Heart left ventricle (tissue), 13 donors: Measurements from ENCODE around the gene NMT2.

ENCODE experiments used
- CTCF ChIP-seq, 12 donors: fragments of 200-600 bp; sonication (generic) in 4 of 12; IDR thresholded peaks; one replicate each; pipeline versions ENCODE4 v1.5.0 to v1.8.0; 2018 to 2022; ENCODE audit warnings: antibody characterized with exemption in 12 of 12, mild to moderate bottlenecking in 5 of 12
- POLR2A ChIP-seq, 2 donors: fragments of 450-650 bp; IDR thresholded peaks; one replicate each; pipeline ENCODE4 v1.6.1; 2017; ENCODE audit warnings: antibody characterized with exemption in 2 of 2, mild to moderate bottlenecking in 2 of 2, moderate library complexity in 2 of 2
- donor health status: ischemic (EF 13 %, LVEDD 7.1; RV severe dilation, severe dysfunction).
- donor health status: DM: no; HTN: yes; CAD: no.
- donor health status: DM: no; HTN: no; CAD: no.
- donor health status: ischemic (EF 25% LVEDD 6.9; RV normal size, moderate dysfunction).
- donor health status: ischemic (EF 25% LVEDD 5.7; RV mildly dilated, moderate dysfunction).
- donor health status: ischemic (EF 35%, LVEDD 5.7; RV mildly dilated, moderate dysfunction).
- donor health status: nonischemic (EF 11% LVEDD 7.7; RV severe dilation, severe dysfunction).
- donor health status: DM: yes; HTN: yes; CAD: no.
- donor health status: PGD.
- donor health status: ischemic (EF 29% LVEDD 5.4; RV normal size, mild dysfunction).
- donor health status: nonischemic (EF 23%, LVEDD 6.1; RV moderate dilation, normal function).

GRCh38 chr10:15124908-15125307 is 43.6 kb downstream of the NMT2 start:
- TF ChIP-seq POLR2A (IDR thresholded peaks at IDR 0.05), result no peak
- no peak for TF ChIP-seq CTCF (IDR thresholded peaks at IDR 0.05)
